GM12878 (cell line): ENCODE data around the gene RRBP1.

Source experiments
- ETV6 ChIP-seq, 2 experiments: fragments of 450-650 bp in 1 of 2; IDR thresholded peaks in 1 of 2; conservative IDR thresholded peaks in 1 of 2; 2 replicates each; pipeline ENCODE4 v1.6.1; 2014; ENCODE audit warnings: antibody characterized with exemption in 1 of 2, borderline replicate concordance in 1 of 2, low read depth in 1 of 2, mild to moderate bottlenecking in 1 of 2, moderate library complexity in 1 of 2
- KLF5 ChIP-seq: fragments of 450-650 bp; IDR thresholded peaks from 2 replicates; pipeline ENCODE4 v1.6.1; 2014; ENCODE audit warnings: mild to moderate bottlenecking; ENCODE audit not compliant: partially characterized antibody
- MXI1 ChIP-seq: fragments of 150-350 bp; IDR thresholded peaks from 2 replicates; pipeline ENCODE4 v1.6.1; 2011; ENCODE audit warnings: low read depth, mild to moderate bottlenecking, inconsistent platforms, low read length, improper control_type of control experiment
- MYC ChIP-seq: IDR thresholded peaks from 2 replicates; pipeline ENCODE4 v1.6.1; 2011; ENCODE audit warnings: mild to moderate bottlenecking, low read length, moderate library complexity, inconsistent platforms; ENCODE audit not compliant: insufficient read depth, insufficient replicate concordance, insufficient read length, severe bottlenecking
- NR2F1 ChIP-seq: fragments of 450-650 bp; conservative IDR thresholded peaks from 2 replicates; pipeline ENCODE4 v1.6.1; 2017; ENCODE audit warnings: mild to moderate bottlenecking
- POLR2A ChIP-seq: IDR thresholded peaks from 2 replicates; pipeline ENCODE4 v1.6.1; 2011; ENCODE audit warnings: low read depth, mild to moderate bottlenecking, low read length
- POLR2AphosphoS5 ChIP-seq: IDR thresholded peaks from 2 replicates; pipeline ENCODE4 v1.6.1; 2011; ENCODE audit warnings: mild to moderate bottlenecking, low read length, inconsistent platforms
- RELA ChIP-seq: fragments of 450-650 bp; IDR thresholded peaks from 2 replicates; pipeline ENCODE4 v1.8.0; 2014; ENCODE audit warnings: borderline replicate concordance; ENCODE audit not compliant: partially characterized antibody
- TCF7 ChIP-seq: IDR thresholded peaks from 2 replicates; pipeline ENCODE4 v1.6.1; 2014; ENCODE audit warnings: antibody characterized with exemption, borderline replicate concordance
- TF ChIP-seq, protein P1 (sequence below), 3 experiments: IDR thresholded peaks in 2 of 3; conservative IDR thresholded peaks in 1 of 3; 2 replicates each; pipeline ENCODE4 v1.5.1; 2011; ENCODE audit warnings: low read depth in 3 of 3, low read length in 3 of 3, mild to moderate bottlenecking in 3 of 3, control low read depth in 2 of 3, moderate library complexity in 2 of 3, inconsistent platforms in 1 of 3, mixed read lengths in 1 of 3; ENCODE audit not compliant: control insufficient read depth in 2 of 3, insufficient read depth in 1 of 3; ENCODE audit errors: extremely low read depth in 1 of 3
- TF ChIP-seq, protein P2 (sequence below): fragments of 450-650 bp; IDR thresholded peaks from 2 replicates; pipeline ENCODE4 v1.6.1; 2017; ENCODE audit warnings: mild to moderate bottlenecking, moderate library complexity
- TF ChIP-seq, protein P3 (sequence below): IDR thresholded peaks from 2 replicates; pipeline ENCODE4 v1.6.1; 2012; ENCODE audit warnings: mild to moderate bottlenecking, low read depth, low read length

DNA sequence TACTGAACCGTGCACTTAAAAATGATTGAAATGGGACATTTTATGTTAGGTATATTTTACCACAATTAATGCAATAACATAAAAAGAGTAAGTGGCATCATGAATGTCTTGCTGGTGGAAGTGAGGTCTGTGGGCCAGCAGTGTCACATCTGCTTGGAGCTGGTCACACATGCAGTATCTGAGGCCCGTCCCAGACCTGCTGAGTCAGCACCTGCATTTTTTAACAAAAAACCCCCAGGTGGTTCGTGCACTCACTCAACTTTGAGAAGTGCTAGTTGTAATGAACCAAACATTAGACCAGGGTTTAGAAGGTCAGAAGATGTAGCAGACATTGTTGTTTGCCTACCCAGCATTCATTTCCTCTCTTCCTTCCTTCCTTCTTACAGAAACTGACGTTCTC is 38.7 kb upstream of the RRBP1 start:
- TF ChIP-seq ETV6 (conservative IDR thresholded peaks at IDR 0.05 in 1 of 2, IDR thresholded peaks at IDR 0.05 in 1 of 2; ENCODE audit: borderline replicate concordance in 1 of 2, low read depth in 1 of 2) (no peak), RELA (no peak), POLR2A (no peak), MXI1 (no peak), TCF7 (no peak), KLF5 (no peak), POLR2AphosphoS5 (no peak), MYC (no peak), NR2F1 (no peak)
- TF ChIP-seq, protein P1, sequence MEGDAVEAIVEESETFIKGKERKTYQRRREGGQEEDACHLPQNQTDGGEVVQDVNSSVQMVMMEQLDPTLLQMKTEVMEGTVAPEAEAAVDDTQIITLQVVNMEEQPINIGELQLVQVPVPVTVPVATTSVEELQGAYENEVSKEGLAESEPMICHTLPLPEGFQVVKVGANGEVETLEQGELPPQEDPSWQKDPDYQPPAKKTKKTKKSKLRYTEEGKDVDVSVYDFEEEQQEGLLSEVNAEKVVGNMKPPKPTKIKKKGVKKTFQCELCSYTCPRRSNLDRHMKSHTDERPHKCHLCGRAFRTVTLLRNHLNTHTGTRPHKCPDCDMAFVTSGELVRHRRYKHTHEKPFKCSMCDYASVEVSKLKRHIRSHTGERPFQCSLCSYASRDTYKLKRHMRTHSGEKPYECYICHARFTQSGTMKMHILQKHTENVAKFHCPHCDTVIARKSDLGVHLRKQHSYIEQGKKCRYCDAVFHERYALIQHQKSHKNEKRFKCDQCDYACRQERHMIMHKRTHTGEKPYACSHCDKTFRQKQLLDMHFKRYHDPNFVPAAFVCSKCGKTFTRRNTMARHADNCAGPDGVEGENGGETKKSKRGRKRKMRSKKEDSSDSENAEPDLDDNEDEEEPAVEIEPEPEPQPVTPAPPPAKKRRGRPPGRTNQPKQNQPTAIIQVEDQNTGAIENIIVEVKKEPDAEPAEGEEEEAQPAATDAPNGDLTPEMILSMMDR (IDR thresholded peaks at IDR 0.05 in 2 of 3, conservative IDR thresholded peaks at IDR 0.05 in 1 of 3; ENCODE audit: control insufficient read depth in 2 of 3, extremely low read depth in 1 of 3, insufficient read depth in 1 of 3, low read depth in 3 of 3, low read length in 3 of 3), result no peak
- TF ChIP-seq, protein P2, sequence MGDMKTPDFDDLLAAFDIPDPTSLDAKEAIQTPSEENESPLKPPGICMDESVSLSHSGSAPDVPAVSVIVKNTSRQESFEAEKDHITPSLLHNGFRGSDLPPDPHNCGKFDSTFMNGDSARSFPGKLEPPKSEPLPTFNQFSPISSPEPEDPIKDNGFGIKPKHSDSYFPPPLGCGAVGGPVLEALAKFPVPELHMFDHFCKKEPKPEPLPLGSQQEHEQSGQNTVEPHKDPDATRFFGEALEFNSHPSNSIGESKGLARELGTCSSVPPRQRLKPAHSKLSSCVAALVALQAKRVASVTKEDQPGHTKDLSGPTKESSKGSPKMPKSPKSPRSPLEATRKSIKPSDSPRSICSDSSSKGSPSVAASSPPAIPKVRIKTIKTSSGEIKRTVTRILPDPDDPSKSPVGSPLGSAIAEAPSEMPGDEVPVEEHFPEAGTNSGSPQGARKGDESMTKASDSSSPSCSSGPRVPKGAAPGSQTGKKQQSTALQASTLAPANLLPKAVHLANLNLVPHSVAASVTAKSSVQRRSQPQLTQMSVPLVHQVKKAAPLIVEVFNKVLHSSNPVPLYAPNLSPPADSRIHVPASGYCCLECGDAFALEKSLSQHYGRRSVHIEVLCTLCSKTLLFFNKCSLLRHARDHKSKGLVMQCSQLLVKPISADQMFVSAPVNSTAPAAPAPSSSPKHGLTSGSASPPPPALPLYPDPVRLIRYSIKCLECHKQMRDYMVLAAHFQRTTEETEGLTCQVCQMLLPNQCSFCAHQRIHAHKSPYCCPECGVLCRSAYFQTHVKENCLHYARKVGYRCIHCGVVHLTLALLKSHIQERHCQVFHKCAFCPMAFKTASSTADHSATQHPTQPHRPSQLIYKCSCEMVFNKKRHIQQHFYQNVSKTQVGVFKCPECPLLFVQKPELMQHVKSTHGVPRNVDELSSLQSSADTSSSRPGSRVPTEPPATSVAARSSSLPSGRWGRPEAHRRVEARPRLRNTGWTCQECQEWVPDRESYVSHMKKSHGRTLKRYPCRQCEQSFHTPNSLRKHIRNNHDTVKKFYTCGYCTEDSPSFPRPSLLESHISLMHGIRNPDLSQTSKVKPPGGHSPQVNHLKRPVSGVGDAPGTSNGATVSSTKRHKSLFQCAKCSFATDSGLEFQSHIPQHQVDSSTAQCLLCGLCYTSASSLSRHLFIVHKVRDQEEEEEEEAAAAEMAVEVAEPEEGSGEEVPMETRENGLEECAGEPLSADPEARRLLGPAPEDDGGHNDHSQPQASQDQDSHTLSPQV, result no peak
- TF ChIP-seq, protein P3, sequence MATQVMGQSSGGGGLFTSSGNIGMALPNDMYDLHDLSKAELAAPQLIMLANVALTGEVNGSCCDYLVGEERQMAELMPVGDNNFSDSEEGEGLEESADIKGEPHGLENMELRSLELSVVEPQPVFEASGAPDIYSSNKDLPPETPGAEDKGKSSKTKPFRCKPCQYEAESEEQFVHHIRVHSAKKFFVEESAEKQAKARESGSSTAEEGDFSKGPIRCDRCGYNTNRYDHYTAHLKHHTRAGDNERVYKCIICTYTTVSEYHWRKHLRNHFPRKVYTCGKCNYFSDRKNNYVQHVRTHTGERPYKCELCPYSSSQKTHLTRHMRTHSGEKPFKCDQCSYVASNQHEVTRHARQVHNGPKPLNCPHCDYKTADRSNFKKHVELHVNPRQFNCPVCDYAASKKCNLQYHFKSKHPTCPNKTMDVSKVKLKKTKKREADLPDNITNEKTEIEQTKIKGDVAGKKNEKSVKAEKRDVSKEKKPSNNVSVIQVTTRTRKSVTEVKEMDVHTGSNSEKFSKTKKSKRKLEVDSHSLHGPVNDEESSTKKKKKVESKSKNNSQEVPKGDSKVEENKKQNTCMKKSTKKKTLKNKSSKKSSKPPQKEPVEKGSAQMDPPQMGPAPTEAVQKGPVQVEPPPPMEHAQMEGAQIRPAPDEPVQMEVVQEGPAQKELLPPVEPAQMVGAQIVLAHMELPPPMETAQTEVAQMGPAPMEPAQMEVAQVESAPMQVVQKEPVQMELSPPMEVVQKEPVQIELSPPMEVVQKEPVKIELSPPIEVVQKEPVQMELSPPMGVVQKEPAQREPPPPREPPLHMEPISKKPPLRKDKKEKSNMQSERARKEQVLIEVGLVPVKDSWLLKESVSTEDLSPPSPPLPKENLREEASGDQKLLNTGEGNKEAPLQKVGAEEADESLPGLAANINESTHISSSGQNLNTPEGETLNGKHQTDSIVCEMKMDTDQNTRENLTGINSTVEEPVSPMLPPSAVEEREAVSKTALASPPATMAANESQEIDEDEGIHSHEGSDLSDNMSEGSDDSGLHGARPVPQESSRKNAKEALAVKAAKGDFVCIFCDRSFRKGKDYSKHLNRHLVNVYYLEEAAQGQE, result no peak
